Measurements from ENCODE around the gene DHRS7. TPM values are rescaled to one million over a fixed set of nuclear protein-coding genes. Genes with fewer than 3 reads are reported as not detected.

Gene DHRS7
- total RNA-seq, 1 donor from 2014 or later, result 73.5 TPM

DNA sequence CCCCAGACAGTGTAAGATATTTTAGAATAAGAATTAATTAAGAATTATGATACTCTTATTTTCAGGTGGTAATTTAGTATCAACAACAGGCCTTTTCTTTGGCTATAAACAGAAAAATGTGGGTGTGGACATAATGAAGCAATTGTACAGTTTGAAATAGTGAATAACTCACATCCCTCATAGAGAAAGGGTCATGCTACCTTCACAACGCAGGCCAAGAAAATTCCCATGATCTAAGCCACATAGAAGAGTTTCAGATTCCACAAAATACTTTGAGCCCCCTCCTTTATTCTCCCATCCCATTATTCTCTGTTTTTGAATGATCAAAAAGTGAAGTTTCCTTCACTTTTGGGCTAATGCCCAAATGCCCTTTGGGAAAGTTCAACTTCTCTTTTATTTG, 23.5 kb upstream of the DHRS7 start:
- DNase-seq (ENCODE audit: low spot score), result no peak
- no peak for ATAC-seq
- intact Hi-C loops (cut with DNase I), result loop anchor here (10.0 kb wide), 1 partner anchor 124 kb away; no protein-coding TSS in a partner anchor

DNA sequence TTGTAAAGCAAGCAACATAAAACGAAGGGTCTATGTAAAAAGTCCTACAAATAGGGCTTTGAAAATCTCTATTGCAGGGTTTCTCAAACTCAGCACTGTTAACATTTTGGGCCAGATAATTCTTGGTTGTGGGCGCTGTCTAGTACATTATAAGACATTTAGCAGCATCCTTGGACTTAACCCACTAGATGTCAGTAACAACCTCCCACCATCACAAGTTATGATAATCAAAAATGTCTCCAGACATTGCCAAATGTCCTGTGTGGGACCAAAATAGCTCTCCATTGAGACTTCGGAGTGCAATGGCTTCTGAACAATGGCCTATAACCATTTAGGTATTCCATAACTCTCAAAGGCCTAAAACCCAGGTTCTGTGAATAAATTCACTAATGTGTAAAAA, 22.9 kb upstream of the DHRS7 start:
- ATAC-seq (peak; percentile 27), DNase-seq (ENCODE audit: low spot score) (no peak)
- intact Hi-C loops (cut with DNase I), result loop anchor here (10.0 kb wide), 1 partner anchor 123 kb away; no protein-coding TSS in a partner anchor

DNA sequence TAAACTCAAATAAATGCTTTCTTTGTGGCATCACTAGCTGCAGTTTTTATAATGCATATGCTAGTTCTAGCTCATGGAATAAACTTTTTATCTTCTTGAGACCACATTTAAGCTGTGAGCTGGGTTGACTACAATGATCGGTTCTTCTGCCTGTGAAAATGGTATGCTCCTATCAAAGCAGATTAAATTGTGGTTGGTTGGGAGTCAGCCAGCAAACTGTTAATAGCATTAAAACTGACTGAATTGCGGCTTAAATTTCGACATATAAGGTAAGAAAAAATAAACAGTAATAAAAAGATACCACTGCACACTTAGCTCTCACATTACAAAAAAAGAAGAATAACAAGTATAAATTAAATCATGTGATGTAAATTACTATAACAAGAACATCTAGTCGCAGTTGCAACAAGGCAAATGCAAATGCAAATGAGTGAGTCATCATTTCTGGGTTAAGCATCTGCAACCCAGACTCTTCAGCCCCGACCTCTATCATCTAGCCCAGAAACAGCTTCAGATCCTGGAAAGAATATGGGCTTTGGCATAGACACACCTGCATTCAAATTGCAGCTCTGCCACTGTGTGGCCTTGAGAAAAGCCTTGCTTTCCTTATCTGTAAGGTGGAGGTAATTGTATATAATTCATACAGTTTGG, 19.8 kb upstream of the DHRS7 start:
- intact Hi-C loops (cut with DNase I), result loop anchor here (10.0 kb wide), 1 partner anchor 120 kb away; no protein-coding TSS in a partner anchor
- ATAC-seq (no peak), DNase-seq (ENCODE audit: low spot score) (no peak)

GRCh38 chr14:60184146-60184904, 19.1 kb upstream of the DHRS7 start:
- no peak for DNase-seq (ENCODE audit: low spot score)
- intact Hi-C loops (cut with DNase I), result loop anchor here (10.0 kb wide), 1 partner anchor 120 kb away; no protein-coding TSS in a partner anchor
- ATAC-seq, result peak; percentile 77

DNA sequence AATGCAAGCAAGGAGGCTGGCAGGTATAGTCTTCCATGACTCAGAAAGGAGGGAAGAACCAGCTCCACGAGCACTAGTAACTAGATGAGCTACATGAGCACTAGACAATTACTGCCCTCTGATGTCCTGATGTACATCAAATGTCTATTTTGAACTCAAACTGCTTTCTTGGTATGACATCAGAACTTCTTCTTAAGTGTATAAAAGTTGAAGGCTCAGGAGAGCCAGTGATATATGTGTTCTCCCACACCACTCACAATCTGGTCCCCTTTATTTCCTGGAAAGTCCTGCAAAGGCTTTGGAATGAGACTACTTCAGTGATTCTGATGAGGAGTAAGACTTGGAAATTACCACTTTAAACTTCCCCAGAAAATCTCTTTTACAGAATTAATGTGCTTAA, 18.5 kb upstream of the DHRS7 start:
- ATAC-seq (peak; percentile 70), DNase-seq (ENCODE audit: low spot score) (no peak)
- intact Hi-C loops (cut with DNase I), result loop anchor here (10.0 kb wide), 1 partner anchor 119 kb away; no protein-coding TSS in a partner anchor

GRCh38 chr14:60183138-60183537, 17.9 kb upstream of the DHRS7 start:
- ATAC-seq, result no peak
- intact Hi-C loops (cut with DNase I), result loop anchor here (10.0 kb wide), 1 partner anchor 118 kb away; no protein-coding TSS in a partner anchor

DNA sequence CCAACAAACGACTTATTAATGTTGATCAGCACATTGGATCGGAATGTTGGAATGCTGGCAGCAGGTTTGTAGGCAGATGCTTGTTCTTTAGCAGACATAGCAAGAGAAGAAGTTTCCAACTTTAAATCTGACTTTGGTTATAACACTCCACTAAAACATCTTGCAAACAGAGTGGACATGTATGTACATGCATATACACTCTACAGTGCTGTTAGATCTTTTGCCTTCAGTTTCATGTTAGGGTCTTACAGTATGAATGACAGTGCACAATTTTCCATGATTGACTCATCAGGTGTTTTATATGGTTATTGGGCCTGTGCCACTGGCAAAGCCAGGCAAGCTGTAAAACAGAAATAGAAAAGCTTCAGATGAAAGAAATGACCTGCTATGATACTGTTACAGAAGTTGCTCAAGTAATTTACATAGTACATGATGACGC, 14.3 kb upstream of the DHRS7 start:
- DNase-seq (ENCODE audit: low spot score) (no peak), ATAC-seq (no peak)
- intact Hi-C loops (cut with DNase I), result loop anchor here (10.0 kb wide), 1 partner anchor 205 kb away; no protein-coding TSS in a partner anchor

More at GRCh38 chr14:60183138-60183537, 17.9 kb upstream of the DHRS7 start:
- no peak for DNase-seq (ENCODE audit: low spot score)

DNA sequence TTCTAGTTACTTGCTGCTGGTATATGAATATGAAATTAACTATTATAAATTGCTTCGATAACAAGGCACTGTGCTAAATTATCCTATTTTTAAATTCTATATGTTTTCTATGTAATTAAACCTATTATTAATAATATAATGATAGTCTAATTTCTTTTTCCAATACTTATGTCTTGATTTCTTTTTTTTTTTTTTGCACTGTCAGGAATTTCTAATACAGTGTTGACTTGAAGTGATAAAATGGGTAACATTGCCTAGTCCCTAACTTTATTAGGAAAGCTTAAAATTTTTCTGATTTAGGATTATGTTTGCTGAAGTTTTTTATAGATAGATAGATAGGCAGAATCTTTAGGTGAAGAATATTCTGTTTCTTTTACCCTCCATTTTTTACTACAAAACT, 13.6 kb upstream of the DHRS7 start:
- intact Hi-C loops (cut with DNase I), result loop anchor here (10.0 kb wide), 1 partner anchor 204 kb away; no protein-coding TSS in a partner anchor
- no peak for DNase-seq (ENCODE audit: low spot score)
- ATAC-seq, result no peak

GRCh38 chr14:60178164-60178563, 13.0 kb upstream of the DHRS7 start:
- DNase-seq (ENCODE audit: low spot score) (no peak), ATAC-seq (no peak)
- intact Hi-C loops (cut with DNase I), result loop anchor here (10.0 kb wide), 1 partner anchor 203 kb away; no protein-coding TSS in a partner anchor

- no peak for DNase-seq (ENCODE audit: low spot score)
- ATAC-seq, result no peak
- intact Hi-C loops (cut with DNase I), result loop anchor here (10.0 kb wide), 1 partner anchor 201 kb away; no protein-coding TSS in a partner anchor
Measured at GRCh38 chr14:60175255-60175902, 10.2 kb upstream of the DHRS7 start.

- intact Hi-C loops (cut with DNase I), result loop anchor here (10.0 kb wide), 1 partner anchor 200 kb away; no protein-coding TSS in a partner anchor
Measured at GRCh38 chr14:60174352-60175254, 9.4 kb upstream of the DHRS7 start.

DNA sequence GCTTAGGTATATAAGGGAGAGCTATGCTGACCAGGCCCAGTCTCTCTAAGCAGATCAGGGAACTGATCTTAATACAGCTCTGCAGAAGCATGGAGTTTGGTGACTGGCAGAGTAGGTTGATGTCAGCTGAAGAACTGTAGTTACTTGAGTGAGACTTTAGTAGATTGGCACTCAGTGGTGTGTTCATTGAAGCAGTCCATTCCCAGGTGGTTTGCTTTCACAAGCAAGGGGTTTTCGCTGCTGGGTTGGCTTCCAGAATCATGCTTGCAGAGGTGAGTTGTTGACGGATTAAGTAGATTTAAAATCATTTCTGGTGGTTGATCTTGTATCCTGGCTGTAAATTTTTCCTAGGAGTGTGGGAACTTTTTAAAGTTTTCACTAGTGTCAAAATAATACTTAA, 6.5 kb upstream of the DHRS7 start:
- no peak for DNase-seq (ENCODE audit: low spot score)
- no peak for ATAC-seq
- intact Hi-C loops (cut with DNase I), result loop anchor here (10.0 kb wide), 1 partner anchor 197 kb away; no protein-coding TSS in a partner anchor

More at GRCh38 chr14:60174352-60175254, 9.4 kb upstream of the DHRS7 start:
- no peak for ATAC-seq
- no peak for DNase-seq (ENCODE audit: low spot score)

GRCh38 chr14:60170948-60171347, 5.8 kb upstream of the DHRS7 start:
- intact Hi-C loops (cut with DNase I), result loop anchor here (10.0 kb wide), 1 partner anchor 196 kb away; no protein-coding TSS in a partner anchor
- ATAC-seq (no peak), DNase-seq (ENCODE audit: low spot score) (no peak)

DNA sequence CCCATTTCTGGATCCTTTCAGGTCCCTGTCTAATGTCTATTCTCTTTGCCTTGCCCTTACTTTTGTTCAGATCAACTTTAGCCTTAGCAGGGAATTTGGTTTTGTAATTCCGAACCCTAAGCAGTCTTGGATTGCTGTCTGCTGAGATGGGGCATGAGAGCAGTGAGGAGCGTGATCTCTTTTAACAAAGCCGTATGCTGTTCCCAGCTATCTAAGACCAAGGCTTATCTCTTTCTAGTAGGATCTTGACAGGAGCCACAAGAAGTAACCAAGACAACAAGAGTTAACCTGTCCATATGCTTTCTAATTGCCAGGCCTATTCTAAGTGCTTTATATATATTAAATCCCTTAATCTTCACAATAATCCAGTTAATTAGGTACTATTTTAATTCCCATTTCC, 4.5 kb upstream of the DHRS7 start:
- intact Hi-C loops (cut with DNase I), result loop anchor here (10.0 kb wide), 1 partner anchor 195 kb away; no protein-coding TSS in a partner anchor
- no peak for ATAC-seq
- DNase-seq (ENCODE audit: low spot score), result no peak

GRCh38 chr14:60166142-60166541, 944 bp upstream of the DHRS7 start:
- DNase-seq (ENCODE audit: low spot score) (no peak), ATAC-seq (peak; percentile 49)
- intact Hi-C loops (cut with DNase I), result no loop called here

GRCh38 chr14:60165547-60165876, 314 bp upstream of the DHRS7 start:
- intact Hi-C loops (cut with DNase I), result no loop called here
- DNase-seq (ENCODE audit: low spot score), result no peak
- ATAC-seq, result no peak

DNA sequence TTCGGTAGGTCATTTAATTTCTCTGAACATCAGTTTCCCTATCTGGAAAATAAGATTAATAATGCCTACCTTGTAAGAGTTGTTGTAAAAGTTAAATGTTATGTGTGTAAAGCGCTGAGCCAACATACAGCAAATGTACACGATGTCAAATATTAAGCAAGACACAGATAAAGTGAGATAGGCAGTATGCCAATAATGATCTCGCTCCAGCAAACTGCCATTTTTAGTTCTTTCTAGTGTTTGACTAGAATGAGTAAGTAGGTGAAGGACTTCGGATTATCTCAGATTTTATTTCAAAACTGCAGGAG, 840 bp downstream of the DHRS7 start:
- DNase-seq (ENCODE audit: low spot score) (no peak), ATAC-seq (peak; percentile 3)
- intact Hi-C loops (cut with DNase I), result no loop called here

DNA sequence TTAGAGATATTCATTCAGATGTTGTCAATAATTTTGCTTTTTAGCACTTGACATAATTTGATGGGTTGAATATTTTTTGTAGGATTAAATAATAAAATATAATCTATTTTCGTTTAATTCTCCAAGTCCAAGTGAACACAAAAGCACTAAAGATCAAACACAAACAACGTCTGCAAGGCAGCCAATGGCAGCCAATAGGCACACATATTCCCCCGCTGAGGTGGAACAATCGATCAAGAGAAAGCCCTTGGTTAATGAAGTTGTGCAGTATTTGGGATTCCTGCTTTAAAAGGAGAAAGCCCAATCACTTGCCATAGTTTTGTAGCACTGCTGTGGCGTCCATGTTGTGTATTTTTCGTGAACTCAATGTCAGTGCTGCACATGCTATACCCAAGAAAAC, 1.5 kb downstream of the DHRS7 start:
- no peak for ATAC-seq
- intact Hi-C loops (cut with DNase I), result no loop called here

More for the DNA sequence above, 1.5 kb downstream of the DHRS7 start:
- no peak for DNase-seq (ENCODE audit: low spot score)
